ENCODE measurements around the gene UBR4. TPM values are rescaled to one million over a fixed set of nuclear protein-coding genes. Genes with fewer than 3 reads are reported as not detected.

The UBR4 gene
- total and polyA plus RNA-seq, 11 donors, result 44.8 to 150 (median 87.2) TPM

- no peak for ATAC-seq
Measured at GRCh38 chr1:19053486-19053885, 156.6 kb downstream of the UBR4 start.

GRCh38 chr1:19049798-19050197 is 160.3 kb downstream of the UBR4 start:
- no peaks in the 10 kb centered on the region for H3K9me3 ChIP-seq
- peaks cover 0 to 29% (median 8%) of the 10 kb centered on the region in 9 donors for H3K27me3 ChIP-seq
- no peak overlapping the region for H3K27ac ChIP-seq
- no peaks in the 10 kb centered on the region for H3K36me3 ChIP-seq
- WGBS, 4 donors, result 90 to 91% (median 91%) methylated on average over 5 of the region's 5 CpGs
- peak in 1 of 5 donors; percentile 3 for DNase-seq
- intact Hi-C loops (cut with DNase I), result loop anchor here in 1 of 10 donors (10.0 kb wide), 1 partner anchor 95 kb away; the partner anchor contains the start of gene IFFO2
- TF ChIP-seq CTCF (IDR thresholded peaks at IDR 0.05) (no peak), POLR2A (IDR thresholded peaks at IDR 0.05) (no peak)
- ATAC-seq, result no peak
- no peak overlapping the region for H3K4me3 ChIP-seq
- H3K4me1 ChIP-seq, result peaks cover 0 to 8% (median 0%) of the 10 kb centered on the region in 12 donors

More at GRCh38 chr1:19053486-19053885, 156.6 kb downstream of the UBR4 start:
- H3K27ac ChIP-seq, result no peak overlapping the region
- peaks cover 0 to 12% (median 0%) of the 10 kb centered on the region in 12 donors for H3K4me1 ChIP-seq
- H3K4me3 ChIP-seq, result no peak overlapping the region
- intact Hi-C loops (cut with DNase I), result loop anchor here in 1 of 10 donors (10.0 kb wide), 1 partner anchor 99 kb away; the partner anchor contains the start of gene IFFO2
- TF ChIP-seq POLR2A (IDR thresholded peaks at IDR 0.05), result no peak
- TF ChIP-seq CTCF (IDR thresholded peaks at IDR 0.05), result no peak
- H3K36me3 ChIP-seq, result no peaks in the 10 kb centered on the region
- H3K9me3 ChIP-seq, result no peaks in the 10 kb centered on the region
- DNase-seq, result no peak
- 63 to 74% (median 68%) methylated on average over 6 to 8 of the region's 8 CpGs for WGBS, 4 donors
- peaks cover 0 to 48% (median 20%) of the 10 kb centered on the region in 9 donors for H3K27me3 ChIP-seq

GRCh38 chr1:19049128-19049768 is 160.8 kb downstream of the UBR4 start:
- peaks cover 0 to 29% (median 8%) of the 10 kb centered on the region in 9 donors for H3K27me3 ChIP-seq
- 57 to 64% (median 62%) methylated on average over 15 of the region's 15 CpGs for WGBS, 4 donors
- peak in 2 of 5 donors; percentile 10 to 13 for DNase-seq
- H3K36me3 ChIP-seq, result no peaks in the 10 kb centered on the region
- intact Hi-C loops (cut with DNase I), result no loop called here
- no peak overlapping the region for H3K4me3 ChIP-seq
- TF ChIP-seq CTCF (IDR thresholded peaks at IDR 0.05), result no peak
- no peak for TF ChIP-seq POLR2A (IDR thresholded peaks at IDR 0.05)
- H3K27ac ChIP-seq, result no peak overlapping the region
- no peak for ATAC-seq
- no peaks in the 10 kb centered on the region for H3K9me3 ChIP-seq
- H3K4me1 ChIP-seq, result peaks cover 0 to 2% (median 0%) of the 10 kb centered on the region in 12 donors

GRCh38 chr1:19046972-19047731 is 162.9 kb downstream of the UBR4 start:
- H3K9me3 ChIP-seq, result no peaks in the 10 kb centered on the region
- H3K36me3 ChIP-seq, result no peaks in the 10 kb centered on the region
- TF ChIP-seq CTCF (IDR thresholded peaks at IDR 0.05), result no peak
- no peak for TF ChIP-seq POLR2A (IDR thresholded peaks at IDR 0.05)
- WGBS, 4 donors, result 92 to 96% (median 94%) methylated on average over 9 to 10 of the region's 10 CpGs
- DNase-seq (peak in 2 of 5 donors; percentile 13 to 42), ATAC-seq (no peak)
- H3K4me3 ChIP-seq, result no peak overlapping the region
- no peaks in the 10 kb centered on the region for H3K4me1 ChIP-seq
- H3K27me3 ChIP-seq, result peaks cover 0 to 39% (median 13%) of the 10 kb centered on the region in 9 donors
- H3K27ac ChIP-seq, result no peak overlapping the region
- intact Hi-C loops (cut with DNase I), result no loop called here
